Liver (tissue), 9 donors: ENCODE data around the gene THSD4. TPM values are rescaled to one million over a fixed set of nuclear protein-coding genes. Genes with fewer than 3 reads are reported as not detected.

Source experiments
- DNase-seq: peaks from one replicate; pipeline ENCODE4 v3.0.0-alpha.2; 2017; ENCODE audit warnings: low spot score
- H3K27ac ChIP-seq, 2 donors: one replicate each; pipeline ENCODE4 v1.7.0; 2013; ENCODE audit warnings: inconsistent platforms in 2 of 2, low read length in 2 of 2, control low read depth in 1 of 2, low read depth in 1 of 2, mild to moderate bottlenecking in 1 of 2
- H3K27me3 ChIP-seq, 4 donors: one replicate each; pipeline versions ENCODE4 v1.6.1 to v1.7.0; 2013; ENCODE audit warnings: low read length in 3 of 4, inconsistent platforms in 1 of 4, mild to moderate bottlenecking in 1 of 4, moderate library complexity in 1 of 4; ENCODE audit not compliant: control insufficient read depth in 4 of 4, insufficient read depth in 4 of 4
- H3K36me3 ChIP-seq, 4 donors: one replicate each; pipeline versions ENCODE4 v1.6.1 to v1.7.0; 2013; ENCODE audit warnings: low read length in 3 of 4, mild to moderate bottlenecking in 3 of 4, low read depth in 1 of 4, moderate library complexity in 1 of 4; ENCODE audit not compliant: control insufficient read depth in 4 of 4, insufficient read depth in 3 of 4
- H3K4me1 ChIP-seq, 4 donors: one replicate each; pipeline versions ENCODE4 v1.6.1 to v1.7.0; 2013; ENCODE audit warnings: low read length in 3 of 4, mild to moderate bottlenecking in 3 of 4, moderate library complexity in 1 of 4; ENCODE audit not compliant: control insufficient read depth in 4 of 4, insufficient read depth in 4 of 4
- H3K4me3 ChIP-seq, 3 donors: one replicate each; pipeline versions ENCODE4 v1.6.1 to v1.7.0; 2013; ENCODE audit warnings: low read length in 3 of 3, control low read depth in 1 of 3, low read depth in 1 of 3, mild to moderate bottlenecking in 1 of 3
- H3K9ac ChIP-seq, 2 donors: one replicate each; pipeline ENCODE4 v1.7.0; 2013; ENCODE audit warnings: low read length in 2 of 2, mild to moderate bottlenecking in 2 of 2, moderate library complexity in 2 of 2, control low read depth in 1 of 2, low read depth in 1 of 2
- H3K9me3 ChIP-seq, 4 donors: one replicate each; pipeline versions ENCODE4 v1.6.1 to v1.7.0; 2013; ENCODE audit warnings: low read length in 3 of 4; ENCODE audit not compliant: control insufficient read depth in 4 of 4
- EGR1 ChIP-seq, 2 donors: IDR thresholded peaks; 2 replicates each; pipeline ENCODE4 v1.6.1; 2016 to 2018; ENCODE audit warnings: antibody characterized with exemption in 2 of 2, low read depth in 2 of 2
- FOXA1 ChIP-seq: IDR thresholded peaks from 2 replicates; pipeline ENCODE4 v1.6.1; 2016; ENCODE audit warnings: antibody characterized with exemption
- FOXA2 ChIP-seq: IDR thresholded peaks from 2 replicates; pipeline ENCODE4 v1.6.1; 2016; ENCODE audit warnings: antibody characterized with exemption
- GABPA ChIP-seq, 2 donors: IDR thresholded peaks in 1 of 2; conservative IDR thresholded peaks in 1 of 2; 2 replicates each; pipeline ENCODE4 v1.6.1; 2016; ENCODE audit warnings: antibody characterized with exemption in 2 of 2, mild to moderate bottlenecking in 1 of 2, moderate library complexity in 1 of 2
- HNF4A ChIP-seq, 2 donors: conservative IDR thresholded peaks; 2 replicates each; pipeline ENCODE4 v1.6.1; 2016; ENCODE audit warnings: antibody characterized with exemption in 2 of 2, mild to moderate bottlenecking in 2 of 2
- HNF4G ChIP-seq: IDR thresholded peaks from 2 replicates; pipeline ENCODE4 v1.6.1; 2016; ENCODE audit warnings: antibody characterized with exemption
- JUND ChIP-seq, 2 donors: IDR thresholded peaks; 2 replicates each; pipeline ENCODE4 v1.6.1; 2016; ENCODE audit warnings: antibody characterized with exemption in 2 of 2
- NR2F2 ChIP-seq: IDR thresholded peaks from 2 replicates; pipeline ENCODE4 v1.6.1; 2016; ENCODE audit warnings: antibody characterized with exemption
- RAD21 ChIP-seq, 2 donors: IDR thresholded peaks; 2 replicates each; pipeline ENCODE4 v1.6.1; 2016; ENCODE audit warnings: antibody characterized with exemption in 2 of 2, mild to moderate bottlenecking in 2 of 2
- RXRA ChIP-seq, 2 donors: IDR thresholded peaks; 2 replicates each; pipeline ENCODE4 v1.6.1; 2017 to 2018; ENCODE audit warnings: antibody characterized with exemption in 2 of 2, mild to moderate bottlenecking in 1 of 2
- SP1 ChIP-seq: IDR thresholded peaks from 2 replicates; pipeline ENCODE4 v1.6.1; 2018; ENCODE audit warnings: antibody characterized with exemption, mild to moderate bottlenecking
- TAF1 ChIP-seq: conservative IDR thresholded peaks from 2 replicates; pipeline ENCODE4 v1.6.1; 2016; ENCODE audit warnings: antibody characterized with exemption, mild to moderate bottlenecking
- YY1 ChIP-seq: IDR thresholded peaks from 2 replicates; pipeline ENCODE4 v1.6.1; 2016; ENCODE audit warnings: antibody characterized with exemption, mild to moderate bottlenecking
- WGBS: extraction: QIAGEN DNeasy Blood & Tissue Kit; methylation state at CpG from one replicate; pipeline ENCODE4 v1.1.7; 2013; 5-methylcytosine and 5-hydroxymethylcytosine counted together
- polyA plus RNA-seq, 2 donors: library from polyadenylated mRNA; stranded (reverse) in 1 of 2; unstranded in 1 of 2; fragments of 200-250 nt in 1 of 2; fragments of >200 nt in 1 of 2; fragmentation: Nextera tagmentation in 1 of 2; extraction: Ambion mirVana in 1 of 2; gene quantifications; one replicate each; pipeline versions ENCODE4 v1.2.1 to v1.2.3, GENCODE V29; 2013 to 2015
- total RNA-seq, 2 donors: library from RNA; depleted of rRNA; stranded (reverse); fragments of >200 nt; gene quantifications; one replicate each; pipeline ENCODE4 v1.2.3, GENCODE V29; 2014
- TF ChIP-seq, protein P1 (sequence below): IDR thresholded peaks from 2 replicates; pipeline ENCODE4 v1.6.1; 2016; ENCODE audit warnings: antibody characterized with exemption
- TF ChIP-seq, protein P2 (sequence below): IDR thresholded peaks from 2 replicates; pipeline ENCODE4 v1.6.1; 2016; ENCODE audit warnings: antibody characterized with exemption, mild to moderate bottlenecking
- TF ChIP-seq, protein P3 (sequence below): IDR thresholded peaks from 2 replicates; pipeline ENCODE4 v1.6.1; 2016; ENCODE audit warnings: antibody characterized with exemption
- TF ChIP-seq, protein P4 (sequence below): IDR thresholded peaks from 2 replicates; pipeline ENCODE4 v1.6.1; 2016; ENCODE audit warnings: antibody characterized with exemption
- TF ChIP-seq, protein P5 (sequence below): fragments of 150-350 bp; IDR thresholded peaks from 2 replicates; pipeline ENCODE4 v1.5.1; 2017; ENCODE audit warnings: improper control_type of control experiment, low read depth, low read length; ENCODE audit not compliant: missing input control
- donor health status: healthy.
- donor health status: healthy.
- donor health status: healthy.
- donor health status: healthy.
- donor health status: healthy.

Gene THSD4
- total and polyA plus RNA-seq, 4 donors, result 0.23 to 11.5 (median 1.9) TPM

DNA sequence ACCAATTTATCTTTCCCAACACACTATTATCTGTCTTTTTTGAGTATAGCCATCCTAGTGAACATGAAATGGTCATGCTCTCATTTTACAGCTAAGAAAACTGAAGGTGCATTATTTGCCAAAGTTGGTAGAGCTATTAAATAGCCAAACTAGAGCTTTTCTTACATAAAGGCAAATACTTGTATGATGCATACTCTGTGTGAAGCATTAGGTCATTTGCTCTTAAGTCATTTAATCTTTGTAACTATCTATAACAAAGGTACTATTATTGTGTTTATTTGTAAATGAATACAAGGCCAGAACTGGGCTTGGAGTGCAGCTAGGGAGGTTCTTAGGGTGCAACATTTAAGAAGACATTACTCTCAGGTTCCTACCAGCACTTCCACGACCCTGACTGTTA, 123.7 kb downstream of the THSD4 start:
- TF ChIP-seq, protein P1, sequence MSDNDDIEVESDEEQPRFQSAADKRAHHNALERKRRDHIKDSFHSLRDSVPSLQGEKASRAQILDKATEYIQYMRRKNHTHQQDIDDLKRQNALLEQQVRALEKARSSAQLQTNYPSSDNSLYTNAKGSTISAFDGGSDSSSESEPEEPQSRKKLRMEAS, result no peak
- TF ChIP-seq, protein P2, sequence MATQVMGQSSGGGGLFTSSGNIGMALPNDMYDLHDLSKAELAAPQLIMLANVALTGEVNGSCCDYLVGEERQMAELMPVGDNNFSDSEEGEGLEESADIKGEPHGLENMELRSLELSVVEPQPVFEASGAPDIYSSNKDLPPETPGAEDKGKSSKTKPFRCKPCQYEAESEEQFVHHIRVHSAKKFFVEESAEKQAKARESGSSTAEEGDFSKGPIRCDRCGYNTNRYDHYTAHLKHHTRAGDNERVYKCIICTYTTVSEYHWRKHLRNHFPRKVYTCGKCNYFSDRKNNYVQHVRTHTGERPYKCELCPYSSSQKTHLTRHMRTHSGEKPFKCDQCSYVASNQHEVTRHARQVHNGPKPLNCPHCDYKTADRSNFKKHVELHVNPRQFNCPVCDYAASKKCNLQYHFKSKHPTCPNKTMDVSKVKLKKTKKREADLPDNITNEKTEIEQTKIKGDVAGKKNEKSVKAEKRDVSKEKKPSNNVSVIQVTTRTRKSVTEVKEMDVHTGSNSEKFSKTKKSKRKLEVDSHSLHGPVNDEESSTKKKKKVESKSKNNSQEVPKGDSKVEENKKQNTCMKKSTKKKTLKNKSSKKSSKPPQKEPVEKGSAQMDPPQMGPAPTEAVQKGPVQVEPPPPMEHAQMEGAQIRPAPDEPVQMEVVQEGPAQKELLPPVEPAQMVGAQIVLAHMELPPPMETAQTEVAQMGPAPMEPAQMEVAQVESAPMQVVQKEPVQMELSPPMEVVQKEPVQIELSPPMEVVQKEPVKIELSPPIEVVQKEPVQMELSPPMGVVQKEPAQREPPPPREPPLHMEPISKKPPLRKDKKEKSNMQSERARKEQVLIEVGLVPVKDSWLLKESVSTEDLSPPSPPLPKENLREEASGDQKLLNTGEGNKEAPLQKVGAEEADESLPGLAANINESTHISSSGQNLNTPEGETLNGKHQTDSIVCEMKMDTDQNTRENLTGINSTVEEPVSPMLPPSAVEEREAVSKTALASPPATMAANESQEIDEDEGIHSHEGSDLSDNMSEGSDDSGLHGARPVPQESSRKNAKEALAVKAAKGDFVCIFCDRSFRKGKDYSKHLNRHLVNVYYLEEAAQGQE, result no peak
- no peak for TF ChIP-seq FOXA2
- TF ChIP-seq, protein P3, sequence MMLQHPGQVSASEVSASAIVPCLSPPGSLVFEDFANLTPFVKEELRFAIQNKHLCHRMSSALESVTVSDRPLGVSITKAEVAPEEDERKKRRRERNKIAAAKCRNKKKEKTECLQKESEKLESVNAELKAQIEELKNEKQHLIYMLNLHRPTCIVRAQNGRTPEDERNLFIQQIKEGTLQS, result no peak
- no peak for TF ChIP-seq NR2F2
- TF ChIP-seq GABPA (IDR thresholded peaks at IDR 0.05 in 1 of 2, conservative IDR thresholded peaks at IDR 0.05 in 1 of 2), result no peak
- TF ChIP-seq RXRA (IDR thresholded peaks at IDR 0.05), result no peak
- TF ChIP-seq JUND (IDR thresholded peaks at IDR 0.05), result no peak
- TF ChIP-seq HNF4A (conservative IDR thresholded peaks at IDR 0.05), result no peak
- no peak for TF ChIP-seq HNF4G
- no peak for TF ChIP-seq SP1
- no peak for TF ChIP-seq EGR1 (IDR thresholded peaks at IDR 0.05; ENCODE audit: low read depth in 2 of 2)
- TF ChIP-seq YY1, result no peak
- TF ChIP-seq, protein P4, sequence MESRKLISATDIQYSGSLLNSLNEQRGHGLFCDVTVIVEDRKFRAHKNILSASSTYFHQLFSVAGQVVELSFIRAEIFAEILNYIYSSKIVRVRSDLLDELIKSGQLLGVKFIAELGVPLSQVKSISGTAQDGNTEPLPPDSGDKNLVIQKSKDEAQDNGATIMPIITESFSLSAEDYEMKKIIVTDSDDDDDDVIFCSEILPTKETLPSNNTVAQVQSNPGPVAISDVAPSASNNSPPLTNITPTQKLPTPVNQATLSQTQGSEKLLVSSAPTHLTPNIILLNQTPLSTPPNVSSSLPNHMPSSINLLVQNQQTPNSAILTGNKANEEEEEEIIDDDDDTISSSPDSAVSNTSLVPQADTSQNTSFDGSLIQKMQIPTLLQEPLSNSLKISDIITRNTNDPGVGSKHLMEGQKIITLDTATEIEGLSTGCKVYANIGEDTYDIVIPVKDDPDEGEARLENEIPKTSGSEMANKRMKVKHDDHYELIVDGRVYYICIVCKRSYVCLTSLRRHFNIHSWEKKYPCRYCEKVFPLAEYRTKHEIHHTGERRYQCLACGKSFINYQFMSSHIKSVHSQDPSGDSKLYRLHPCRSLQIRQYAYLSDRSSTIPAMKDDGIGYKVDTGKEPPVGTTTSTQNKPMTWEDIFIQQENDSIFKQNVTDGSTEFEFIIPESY, result no peak
- TF ChIP-seq RAD21 (IDR thresholded peaks at IDR 0.05), result no peak
- TF ChIP-seq FOXA1, result no peak
- TF ChIP-seq TAF1, result no peak
- TF ChIP-seq, protein P5, sequence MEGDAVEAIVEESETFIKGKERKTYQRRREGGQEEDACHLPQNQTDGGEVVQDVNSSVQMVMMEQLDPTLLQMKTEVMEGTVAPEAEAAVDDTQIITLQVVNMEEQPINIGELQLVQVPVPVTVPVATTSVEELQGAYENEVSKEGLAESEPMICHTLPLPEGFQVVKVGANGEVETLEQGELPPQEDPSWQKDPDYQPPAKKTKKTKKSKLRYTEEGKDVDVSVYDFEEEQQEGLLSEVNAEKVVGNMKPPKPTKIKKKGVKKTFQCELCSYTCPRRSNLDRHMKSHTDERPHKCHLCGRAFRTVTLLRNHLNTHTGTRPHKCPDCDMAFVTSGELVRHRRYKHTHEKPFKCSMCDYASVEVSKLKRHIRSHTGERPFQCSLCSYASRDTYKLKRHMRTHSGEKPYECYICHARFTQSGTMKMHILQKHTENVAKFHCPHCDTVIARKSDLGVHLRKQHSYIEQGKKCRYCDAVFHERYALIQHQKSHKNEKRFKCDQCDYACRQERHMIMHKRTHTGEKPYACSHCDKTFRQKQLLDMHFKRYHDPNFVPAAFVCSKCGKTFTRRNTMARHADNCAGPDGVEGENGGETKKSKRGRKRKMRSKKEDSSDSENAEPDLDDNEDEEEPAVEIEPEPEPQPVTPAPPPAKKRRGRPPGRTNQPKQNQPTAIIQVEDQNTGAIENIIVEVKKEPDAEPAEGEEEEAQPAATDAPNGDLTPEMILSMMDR, result no peak
- Histone ChIP-seq H3K4me3 (no peak overlapping the region), H3K9ac (no peak overlapping the region), H3K9me3 (no peaks in the 10 kb centered on the region), H3K27ac (peak overlapping the region; percentile 58 to 63), H3K36me3 (peaks cover 0 to 2% (median 0%) of the 10 kb centered on the region in 4 donors), H3K4me1 (peaks cover 2 to 26% (median 16%) of the 10 kb centered on the region in 4 donors), H3K27me3 (no peaks in the 10 kb centered on the region)
- WGBS, result 76% methylated on average over 1 of the region's 1 CpG
- DNase-seq, result no peak
